ENCODE measurements around the gene MIOX. TPM values are rescaled to one million over a fixed set of nuclear protein-coding genes. Genes with fewer than 3 reads are reported as not detected.
A peak's percentile ranks its signal among the peaks of the same experiment; 100 is the strongest.

Gene MIOX
- polyA plus RNA-seq, 1 donor from 2014 or later, result not detected

GRCh38 chr22:50525104-50525857, 38.6 kb downstream of the MIOX start, which contains the start of gene SCO2:
SCO2 (minus strand) TSS chr22:50525598; CDS start chr22:50524411, 1,187 bp downstream.
- H3K27ac ChIP-seq (ENCODE audit: low read length), result peak within 1 kb of the TSS; percentile 75
- no peaks in the 10 kb centered on the region for H3K9me3 ChIP-seq (ENCODE audit: low read length)
- H4K20me1 ChIP-seq (ENCODE audit: insufficient read depth), result no peaks in the 10 kb centered on the region
- H2AFZ ChIP-seq (ENCODE audit: low read depth, low read length), result peak within 1 kb of the TSS; percentile 27
- H3K9me2 ChIP-seq (ENCODE audit: insufficient read depth, low read length), result no peaks in the 10 kb centered on the region
- TF ChIP-seq POLR2AphosphoS5 (IDR thresholded peaks at IDR 0.05), result peak; percentile 89
- peak; percentile 62 for TF ChIP-seq RAD21 (conservative IDR thresholded peaks at IDR 0.05)
- TF ChIP-seq EP300 (conservative IDR thresholded peaks at IDR 0.05; ENCODE audit: poor library complexity, severe bottlenecking), result peak; percentile 47
- TF ChIP-seq CTCF (IDR thresholded peaks at IDR 0.05; ENCODE audit: poor library complexity, severe bottlenecking), result peak; percentile 73
- TF ChIP-seq REST (IDR thresholded peaks at IDR 0.05; ENCODE audit: borderline replicate concordance), result no peak
- TF ChIP-seq EZH2 (IDR thresholded peaks at IDR 0.05; ENCODE audit: borderline replicate concordance, insufficient read depth, low read length, poor library complexity, severe bottlenecking), result no peak
- peak; percentile 86 for TF ChIP-seq TAF1 (IDR thresholded peaks at IDR 0.05; ENCODE audit: low read depth)
- peak; percentile 84 for TF ChIP-seq MXI1 (conservative IDR thresholded peaks at IDR 0.05; ENCODE audit: poor library complexity, severe bottlenecking)
- peak; percentile 47 for TF ChIP-seq SMC3 (conservative IDR thresholded peaks at IDR 0.05; ENCODE audit: poor library complexity)
- no peaks in the 10 kb centered on the region for H3F3A ChIP-seq (ENCODE audit: insufficient read depth, low read length, poor library complexity, severe bottlenecking)
- H3K36me3 ChIP-seq (ENCODE audit: insufficient read depth, low read length), result no peaks in the 10 kb centered on the region
- peaks cover 9% of the 10 kb centered on the region for H3K27me3 ChIP-seq (ENCODE audit: insufficient read depth, low read depth, low read length)
- H3K4me3 ChIP-seq (ENCODE audit: low read length), result peak within 1 kb of the TSS; percentile 95
- no peaks in the 10 kb centered on the region for H3K79me2 ChIP-seq (replicated peaks; ENCODE audit: insufficient read depth, low read length)
- H3K4me2 ChIP-seq (ENCODE audit: low read length), result peak within 1 kb of the TSS; percentile 88
- H3K9ac ChIP-seq (ENCODE audit: low read length), result peak within 1 kb of the TSS; percentile 81

- Histone ChIP-seq H3K27ac (ENCODE audit: low read length) (peak overlapping the region; percentile 75), H3K9ac (ENCODE audit: low read length) (peak overlapping the region; percentile 81), H3K9me3 (ENCODE audit: low read length) (no peaks in the 10 kb centered on the region), H3K36me3 (ENCODE audit: insufficient read depth, low read length) (no peaks in the 10 kb centered on the region), H4K20me1 (ENCODE audit: insufficient read depth) (no peaks in the 10 kb centered on the region), H3K9me2 (ENCODE audit: insufficient read depth, low read length) (no peaks in the 10 kb centered on the region), H3K27me3 (ENCODE audit: insufficient read depth, low read depth, low read length) (peaks cover 14% of the 10 kb centered on the region), H2AFZ (ENCODE audit: low read depth, low read length) (no peak overlapping the region), H3F3A (ENCODE audit: insufficient read depth, low read length, poor library complexity, severe bottlenecking) (no peaks in the 10 kb centered on the region), H3K4me3 (ENCODE audit: low read length) (peak overlapping the region; percentile 95), H3K79me2 (replicated peaks; ENCODE audit: insufficient read depth, low read length) (no peaks in the 10 kb centered on the region), H3K4me2 (ENCODE audit: low read length) (no peak overlapping the region)
- TF ChIP-seq EP300 (conservative IDR thresholded peaks at IDR 0.05; ENCODE audit: poor library complexity, severe bottlenecking) (no peak), CTCF (IDR thresholded peaks at IDR 0.05; ENCODE audit: poor library complexity, severe bottlenecking) (peak; percentile 20)
Measured at GRCh38 chr22:50525858-50526107, 39.1 kb downstream of the MIOX start.
